IPS-18a (cell line): ENCODE results near the gene RYR3.

ENCODE experiments used
- H3K27ac ChIP-seq: one replicate; pipeline ENCODE4 v1.5.1; 2013; ENCODE audit warnings: low read length
- H3K27me3 ChIP-seq: one replicate; pipeline ENCODE4 v1.6.1; 2013; ENCODE audit warnings: mild to moderate bottlenecking, low read length; ENCODE audit not compliant: control insufficient read depth, insufficient read depth
- H3K36me3 ChIP-seq: one replicate; pipeline ENCODE4 v1.6.1; 2013; ENCODE audit warnings: low read depth, low read length; ENCODE audit not compliant: control insufficient read depth
- H3K4me1 ChIP-seq: one replicate; pipeline ENCODE4 v1.6.1; 2013; ENCODE audit warnings: low read depth, low read length; ENCODE audit not compliant: control insufficient read depth
- H3K4me3 ChIP-seq: one replicate; pipeline ENCODE4 v1.5.1; 2013; ENCODE audit warnings: low read length
- H3K9ac ChIP-seq: one replicate; pipeline ENCODE4 v1.6.1; 2013; ENCODE audit warnings: mild to moderate bottlenecking, low read length, moderate library complexity
- H3K9me3 ChIP-seq: one replicate; pipeline ENCODE4 v1.6.1; 2013; ENCODE audit warnings: low read depth, low read length; ENCODE audit not compliant: control insufficient read depth

RYR3 gene

DNA sequence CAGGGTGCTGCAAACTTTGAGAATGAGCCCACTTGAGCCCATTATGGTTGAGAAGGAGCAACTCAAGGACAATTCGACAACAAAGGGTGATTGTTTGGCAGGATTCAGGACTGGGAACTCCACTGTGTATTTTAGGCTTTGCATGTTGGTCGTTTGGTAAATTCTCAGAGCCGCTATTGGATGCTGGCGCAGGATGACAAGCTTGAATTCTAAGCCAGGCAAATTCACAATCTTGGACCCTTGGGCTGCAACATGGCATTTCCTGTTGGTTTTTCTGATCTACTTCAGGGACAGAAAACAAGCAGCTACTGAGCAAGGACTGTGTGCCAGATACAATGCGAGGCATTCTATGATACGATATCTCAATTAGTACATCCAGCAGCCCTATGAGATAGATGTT is 82.8 kb downstream of the RYR3 start:
- Histone ChIP-seq H3K36me3 (no peaks in the 10 kb centered on the region), H3K27ac (no peak overlapping the region), H3K4me1 (no peaks in the 10 kb centered on the region), H3K9me3 (no peaks in the 10 kb centered on the region), H3K27me3 (no peaks in the 10 kb centered on the region), H3K4me3 (no peak overlapping the region), H3K9ac (no peak overlapping the region)

DNA sequence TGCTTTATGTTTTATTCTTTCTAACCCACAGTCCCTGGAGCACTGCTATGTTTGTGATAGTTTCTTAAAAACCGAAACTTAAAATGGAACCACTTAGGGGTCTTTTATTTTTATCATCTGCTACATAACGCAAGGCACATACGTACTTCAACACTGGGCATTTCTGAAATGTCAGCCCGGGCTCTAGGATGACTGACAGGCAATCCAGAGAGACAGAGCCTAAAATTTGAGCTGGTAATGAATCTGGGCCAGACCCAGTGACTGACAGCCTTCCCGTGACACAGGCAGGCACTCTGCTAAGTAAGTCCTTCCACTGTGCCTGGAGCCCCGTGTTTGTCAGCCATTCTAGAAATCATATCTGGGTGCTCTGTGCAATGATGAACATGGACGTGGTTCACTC is 84.6 kb downstream of the RYR3 start:
- H3K9me3 ChIP-seq, result no peaks in the 10 kb centered on the region
- no peaks in the 10 kb centered on the region for H3K27me3 ChIP-seq
- H3K9ac ChIP-seq, result no peak overlapping the region
- H3K27ac ChIP-seq, result no peak overlapping the region
- no peak overlapping the region for H3K4me3 ChIP-seq
- H3K36me3 ChIP-seq, result no peaks in the 10 kb centered on the region
- no peaks in the 10 kb centered on the region for H3K4me1 ChIP-seq

DNA sequence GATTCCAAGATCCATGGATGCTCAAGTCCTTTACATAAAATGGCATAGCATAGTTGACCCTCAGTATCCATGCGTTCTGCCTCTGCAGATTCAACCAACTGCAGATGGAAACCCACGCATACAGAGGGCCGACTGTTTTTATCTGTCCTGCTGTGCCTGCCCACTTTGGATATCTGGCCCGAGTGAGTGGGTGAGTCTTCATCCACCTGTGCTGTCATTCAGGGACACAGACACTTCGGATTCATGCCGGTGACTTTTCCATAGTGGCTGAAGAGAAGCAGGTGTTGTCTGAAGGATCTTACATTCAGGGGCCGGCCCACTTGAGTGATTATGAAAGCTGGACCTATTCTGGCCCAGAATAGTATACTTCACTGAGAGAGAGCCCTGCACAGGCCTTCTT is 85.1 kb downstream of the RYR3 start:
- H3K9me3 ChIP-seq, result no peaks in the 10 kb centered on the region
- peaks cover 5% of the 10 kb centered on the region for H3K4me1 ChIP-seq
- no peak overlapping the region for H3K4me3 ChIP-seq
- H3K9ac ChIP-seq, result no peak overlapping the region
- no peaks in the 10 kb centered on the region for H3K27me3 ChIP-seq
- H3K36me3 ChIP-seq, result no peaks in the 10 kb centered on the region
- H3K27ac ChIP-seq, result no peak overlapping the region

DNA sequence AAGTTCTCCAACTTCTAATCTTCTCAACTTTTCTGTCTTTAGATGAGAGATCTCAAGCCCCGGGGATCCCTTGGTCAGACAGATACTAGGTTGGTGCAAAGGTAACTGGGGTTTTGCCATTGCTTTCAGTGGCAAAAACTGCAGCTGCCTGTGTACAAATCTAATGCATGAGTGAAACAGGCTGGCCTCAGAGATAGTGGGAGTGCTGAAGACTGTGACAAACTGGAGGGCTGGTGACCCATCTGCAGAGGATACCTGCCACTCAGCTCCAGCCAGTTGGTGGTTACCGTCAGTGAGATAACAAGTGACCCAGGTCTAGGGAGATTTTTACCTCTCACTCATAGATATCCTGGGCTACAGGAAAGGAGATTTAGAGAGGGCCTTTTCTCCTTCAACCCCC is 85.7 kb downstream of the RYR3 start:
- Histone ChIP-seq H3K9me3 (no peaks in the 10 kb centered on the region), H3K4me3 (no peak overlapping the region), H3K4me1 (peaks cover 6% of the 10 kb centered on the region), H3K36me3 (no peaks in the 10 kb centered on the region), H3K27ac (no peak overlapping the region), H3K27me3 (no peaks in the 10 kb centered on the region), H3K9ac (no peak overlapping the region)

DNA sequence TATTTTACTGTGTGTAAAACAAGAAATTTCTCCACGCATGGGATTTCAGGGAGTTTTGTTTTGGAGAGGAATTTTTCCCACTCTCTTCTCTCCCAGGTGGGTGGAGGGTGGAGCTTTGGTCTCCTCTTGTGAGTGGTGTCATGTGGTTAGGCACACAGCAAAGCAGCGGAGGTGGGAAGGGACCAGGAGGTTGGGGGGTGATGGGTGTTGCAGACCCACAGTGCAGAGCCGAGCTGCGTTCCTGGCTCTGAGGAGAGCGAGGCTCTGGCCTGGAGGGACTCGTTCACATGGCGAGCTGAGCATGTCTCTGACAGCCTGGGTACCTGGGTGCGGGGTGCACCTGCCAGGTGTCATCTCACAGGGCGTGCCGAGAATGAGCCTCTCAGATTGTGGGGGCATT is 87.8 kb downstream of the RYR3 start:
- no peak overlapping the region for H3K9ac ChIP-seq
- no peaks in the 10 kb centered on the region for H3K9me3 ChIP-seq
- no peak overlapping the region for H3K4me3 ChIP-seq
- peaks cover 6% of the 10 kb centered on the region for H3K4me1 ChIP-seq
- no peaks in the 10 kb centered on the region for H3K27me3 ChIP-seq
- no peaks in the 10 kb centered on the region for H3K36me3 ChIP-seq
- H3K27ac ChIP-seq, result no peak overlapping the region

DNA sequence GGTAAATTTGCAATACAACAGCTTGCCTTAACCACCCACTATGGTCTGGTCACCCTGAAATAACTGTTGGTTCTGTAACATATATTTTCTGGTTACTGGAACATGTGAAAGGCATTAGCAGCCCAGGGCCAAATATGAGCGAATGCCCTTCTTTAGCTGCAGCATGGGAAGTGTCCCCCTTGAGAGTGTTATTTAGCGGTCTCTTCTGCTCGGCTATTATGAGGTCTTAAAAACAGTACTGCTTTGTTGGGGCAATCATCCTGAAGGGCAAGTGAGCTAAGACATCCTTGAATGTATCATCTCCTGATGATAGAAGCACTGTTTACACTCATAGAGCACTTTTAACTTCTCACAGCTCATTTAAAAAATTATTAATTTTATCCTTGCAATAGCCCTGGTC is 90.2 kb downstream of the RYR3 start:
- Histone ChIP-seq H3K4me1 (peaks cover 6% of the 10 kb centered on the region), H3K4me3 (no peak overlapping the region), H3K27ac (no peak overlapping the region), H3K27me3 (no peaks in the 10 kb centered on the region), H3K36me3 (no peaks in the 10 kb centered on the region), H3K9ac (no peak overlapping the region), H3K9me3 (no peaks in the 10 kb centered on the region)

DNA sequence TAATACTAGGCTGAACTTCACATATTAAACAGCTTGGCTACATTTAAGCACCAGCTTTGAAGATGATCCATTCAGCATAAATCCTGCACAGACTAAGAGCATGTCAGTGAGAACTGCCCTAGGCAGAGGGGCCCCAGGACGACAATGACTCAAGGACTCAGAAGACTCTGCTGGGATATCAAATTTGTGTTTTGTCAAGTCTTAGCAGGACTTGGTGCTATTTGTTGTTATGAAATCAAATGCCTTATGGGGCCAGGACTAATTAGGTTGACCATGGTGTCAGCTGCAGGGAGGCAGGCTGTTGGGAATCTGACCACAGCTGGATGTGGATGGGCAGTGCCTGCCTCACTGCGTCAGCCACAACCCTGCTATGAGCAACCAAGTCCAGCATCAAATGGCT is 91.8 kb downstream of the RYR3 start:
- no peak overlapping the region for H3K9ac ChIP-seq
- H3K4me1 ChIP-seq, result peaks cover 6% of the 10 kb centered on the region
- H3K4me3 ChIP-seq, result no peak overlapping the region
- H3K27ac ChIP-seq, result no peak overlapping the region
- H3K27me3 ChIP-seq, result no peaks in the 10 kb centered on the region
- H3K36me3 ChIP-seq, result no peaks in the 10 kb centered on the region
- H3K9me3 ChIP-seq, result no peaks in the 10 kb centered on the region

DNA sequence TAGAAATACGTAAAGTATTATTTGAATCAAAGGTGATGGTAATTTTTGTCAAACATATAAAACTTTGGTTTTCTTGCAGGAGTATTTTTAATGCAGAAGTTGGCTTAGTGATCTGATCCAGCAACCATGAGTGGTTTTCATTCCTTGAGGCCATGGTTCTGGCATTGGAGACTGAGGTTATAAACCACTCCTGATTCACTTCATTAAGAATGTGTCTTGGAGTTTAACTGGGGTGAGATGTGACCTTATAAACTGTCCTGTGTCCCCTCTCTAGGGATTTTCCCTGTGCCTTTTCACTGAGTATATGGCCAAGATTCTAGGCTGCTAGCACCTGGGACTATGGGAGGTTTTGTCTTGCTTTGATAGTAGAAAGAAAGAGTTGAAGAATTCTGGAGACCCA is 94.3 kb downstream of the RYR3 start:
- Histone ChIP-seq H3K4me1 (peaks cover 6% of the 10 kb centered on the region), H3K36me3 (no peaks in the 10 kb centered on the region), H3K9ac (no peak overlapping the region), H3K9me3 (no peaks in the 10 kb centered on the region), H3K27me3 (no peaks in the 10 kb centered on the region), H3K27ac (no peak overlapping the region), H3K4me3 (no peak overlapping the region)

DNA sequence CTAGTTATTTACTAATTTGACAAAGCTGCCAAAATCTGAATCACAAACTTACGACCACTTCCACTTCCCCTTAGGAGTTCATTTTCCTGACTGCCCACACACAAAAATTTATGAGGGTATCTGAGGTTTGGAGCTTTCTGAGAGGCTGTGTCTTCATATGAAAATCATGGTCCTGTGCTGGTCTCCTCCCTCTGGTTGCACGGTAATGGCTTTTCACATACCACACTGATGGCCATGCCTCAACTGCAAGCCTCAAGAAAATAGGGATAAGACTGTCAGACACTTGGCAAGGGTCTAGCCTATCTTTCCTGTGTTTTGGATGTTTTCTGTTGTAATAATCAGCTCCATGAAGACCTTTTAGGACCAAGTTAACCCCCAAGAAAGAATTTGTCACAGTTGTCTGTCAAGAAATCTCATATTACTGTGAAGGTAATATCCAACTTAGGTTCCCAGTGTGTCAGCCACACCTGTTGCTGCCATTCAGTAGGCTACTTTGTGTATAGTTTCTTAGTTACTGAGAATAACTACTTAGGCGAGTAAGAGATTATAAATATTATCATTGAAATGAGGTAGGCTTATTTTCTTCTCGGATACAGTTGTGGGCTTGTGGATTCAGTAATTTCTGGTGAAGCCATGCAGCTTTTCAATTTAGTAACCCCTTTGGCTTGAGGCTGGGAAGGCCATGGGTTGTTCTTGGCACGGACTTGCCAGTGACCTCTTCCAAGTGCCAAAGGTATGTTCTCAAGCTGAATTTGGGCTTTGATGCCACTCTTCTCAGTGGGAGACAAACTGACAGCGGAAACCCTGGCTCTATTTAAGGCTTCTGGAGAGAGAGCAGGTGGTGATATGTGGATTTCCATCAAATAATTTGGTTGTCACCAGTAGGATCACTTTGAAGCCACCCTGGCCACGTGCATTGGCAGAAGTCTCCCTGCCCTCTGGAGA is 101.1 kb downstream of the RYR3 start:
- Histone ChIP-seq H3K9ac (no peak overlapping the region), H3K27me3 (no peaks in the 10 kb centered on the region), H3K27ac (no peak overlapping the region), H3K4me1 (no peaks in the 10 kb centered on the region), H3K9me3 (no peaks in the 10 kb centered on the region), H3K4me3 (no peak overlapping the region), H3K36me3 (no peaks in the 10 kb centered on the region)

DNA sequence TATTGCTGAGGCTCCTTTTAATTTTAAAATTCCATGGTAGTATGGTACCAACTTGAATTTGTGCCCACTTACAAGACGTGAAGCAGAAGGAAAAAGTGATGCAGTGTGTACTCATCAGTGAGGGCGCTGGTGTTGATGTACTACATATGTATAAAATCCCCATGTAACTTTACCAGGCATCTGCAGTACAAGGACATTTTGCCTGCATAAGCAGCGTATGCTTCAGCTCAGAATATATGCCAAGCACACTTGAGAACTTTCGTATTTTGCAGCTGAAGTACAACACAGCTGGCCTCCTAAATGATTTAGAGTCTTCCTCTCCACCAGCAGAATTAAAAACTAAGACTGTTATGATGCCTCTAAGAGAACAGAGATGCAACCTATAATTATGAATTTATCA is 108.9 kb downstream of the RYR3 start:
- H3K4me3 ChIP-seq, result no peak overlapping the region
- H3K9me3 ChIP-seq, result no peaks in the 10 kb centered on the region
- no peak overlapping the region for H3K9ac ChIP-seq
- H3K27me3 ChIP-seq, result no peaks in the 10 kb centered on the region
- H3K36me3 ChIP-seq, result no peaks in the 10 kb centered on the region
- H3K4me1 ChIP-seq, result no peaks in the 10 kb centered on the region
- H3K27ac ChIP-seq, result no peak overlapping the region

DNA sequence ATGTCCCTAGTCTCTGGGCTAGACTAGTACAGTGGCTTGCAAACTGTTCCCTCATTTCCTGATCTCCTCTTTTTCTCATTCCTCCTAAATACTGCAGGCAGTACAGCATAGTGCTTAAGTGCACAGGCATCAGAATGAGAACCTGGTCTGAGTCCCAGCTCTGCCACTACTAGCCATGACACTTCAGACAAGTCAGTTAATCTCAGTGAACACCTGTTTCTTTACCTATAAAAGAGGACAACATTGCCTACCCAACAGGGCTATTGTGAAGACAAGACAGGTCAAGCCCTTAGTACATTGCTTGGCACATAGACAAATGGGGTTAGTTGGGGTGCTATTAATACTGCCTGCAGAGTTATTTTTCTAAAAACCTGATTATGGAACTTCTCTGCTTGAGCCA is 113.3 kb downstream of the RYR3 start:
- no peaks in the 10 kb centered on the region for H3K36me3 ChIP-seq
- no peaks in the 10 kb centered on the region for H3K4me1 ChIP-seq
- no peak overlapping the region for H3K27ac ChIP-seq
- H3K9ac ChIP-seq, result no peak overlapping the region
- H3K9me3 ChIP-seq, result no peaks in the 10 kb centered on the region
- no peaks in the 10 kb centered on the region for H3K27me3 ChIP-seq
- no peak overlapping the region for H3K4me3 ChIP-seq

DNA sequence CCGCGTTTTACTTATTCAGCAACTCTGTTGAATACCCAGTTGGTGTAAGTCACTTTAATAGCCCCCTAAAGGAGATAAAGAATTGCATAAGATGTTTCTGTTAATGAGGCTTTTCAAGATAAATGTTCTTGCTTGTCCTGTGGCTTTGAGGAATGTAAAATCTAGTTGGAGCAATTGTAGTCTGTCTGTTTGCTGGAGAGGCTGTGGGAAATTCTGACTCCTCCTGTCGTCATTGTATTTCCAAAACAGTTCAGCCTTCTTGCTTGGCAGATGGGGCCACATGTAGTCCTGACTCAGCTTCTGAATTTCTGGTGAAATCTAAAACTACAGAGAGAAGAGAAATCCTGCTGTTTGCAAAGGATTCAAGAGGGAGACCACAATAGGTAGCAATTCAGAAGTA is 114.4 kb downstream of the RYR3 start:
- no peaks in the 10 kb centered on the region for H3K27me3 ChIP-seq

More for the DNA sequence above, 114.4 kb downstream of the RYR3 start:
- H3K9me3 ChIP-seq, result no peaks in the 10 kb centered on the region
- H3K27ac ChIP-seq, result no peak overlapping the region
- H3K36me3 ChIP-seq, result no peaks in the 10 kb centered on the region
- no peak overlapping the region for H3K9ac ChIP-seq
- no peaks in the 10 kb centered on the region for H3K4me1 ChIP-seq
- no peak overlapping the region for H3K4me3 ChIP-seq
